ENCODE data around the gene CLCA2.

CLCA2 gene

DNA sequence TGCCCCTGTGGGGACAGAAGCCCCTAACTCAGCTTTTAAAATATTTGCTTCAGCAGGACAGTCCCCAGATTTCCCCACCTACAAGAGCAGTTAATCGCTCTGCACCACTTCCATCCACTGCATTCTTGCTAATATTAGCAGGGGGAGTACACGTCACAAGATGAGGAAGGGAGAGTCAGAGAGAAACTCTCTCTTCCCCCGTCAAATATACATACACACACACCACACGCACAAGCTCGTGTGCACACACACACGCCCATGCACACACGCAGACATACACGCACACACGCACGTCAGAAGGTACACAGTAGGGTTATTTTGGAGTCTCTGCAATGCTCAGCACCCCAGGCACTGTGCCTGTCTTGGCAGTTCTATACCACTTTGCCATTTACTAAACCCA lies 46.9 kb downstream of the CLCA2 start:
- no peak for TF ChIP-seq CTCF (IDR thresholded peaks at IDR 0.05; ENCODE audit: insufficient read depth, low read length, missing control alignments)
- CTCF ChIA-PET, result interaction anchor here (1.1 to 1.9 kb wide), 2 partner anchors 31 to 86 kb away, joined by 3 to 6 read pairs; no protein-coding TSS in a partner anchor
- DNase-seq (ENCODE audit: low read depth, low spot score), result no peak
- POLR2A ChIA-PET, result no interaction called here
- H3K4me3 ChIP-seq (ENCODE audit: low read depth, low read length), result no peak overlapping the region

DNA sequence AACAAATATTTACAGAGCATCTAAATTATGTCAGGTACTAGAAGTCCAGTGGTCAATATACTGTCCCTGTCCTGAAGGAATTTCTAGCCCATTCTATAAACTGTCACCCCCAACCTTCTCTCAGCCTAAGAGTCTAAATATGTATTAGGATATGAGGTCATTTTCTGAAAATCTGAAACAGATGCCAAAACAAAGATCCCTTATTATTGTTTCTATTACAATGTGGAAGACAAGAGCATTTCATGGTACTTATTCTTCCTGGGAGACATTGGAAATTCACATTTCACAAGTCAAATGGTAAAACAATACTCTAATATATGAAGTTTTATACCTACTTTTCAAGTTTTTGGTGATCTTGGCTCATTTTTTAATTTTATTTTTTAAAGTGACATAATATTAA lies 47.3 kb downstream of the CLCA2 start:
- no peak for DNase-seq (ENCODE audit: low read depth, low spot score)
- POLR2A ChIA-PET, result no interaction called here
- H3K4me3 ChIP-seq (ENCODE audit: low read depth, low read length), result no peak overlapping the region
- no peak for TF ChIP-seq CTCF (IDR thresholded peaks at IDR 0.05; ENCODE audit: insufficient read depth, low read length, missing control alignments)
- CTCF ChIA-PET, result interaction anchor here (0.9 to 5.8 kb wide), 3 partner anchors 11 to 37 kb away, joined by 4 to 43 read pairs (median 34); no protein-coding TSS in a partner anchor

GRCh38 chr1:86472152-86472551 lies 48.2 kb downstream of the CLCA2 start:
- ChIA-PET CTCF (interaction anchor here (0.8 to 5.8 kb wide), 14 partner anchors 10 to 216 kb away, joined by 3 to 57 read pairs (median 16); no protein-coding TSS in a partner anchor), POLR2A (no interaction called here)
- no peak overlapping the region for H3K4me3 ChIP-seq (ENCODE audit: low read depth, low read length)
- TF ChIP-seq CTCF (IDR thresholded peaks at IDR 0.05; ENCODE audit: insufficient read depth, low read length, missing control alignments), result no peak
- DNase-seq (ENCODE audit: low read depth, low spot score), result no peak

GRCh38 chr1:86472767-86473166 lies 48.8 kb downstream of the CLCA2 start:
- ChIA-PET CTCF (interaction anchor here (0.7 to 5.8 kb wide), 25 partner anchors 9 to 280 kb away, joined by 3 to 57 read pairs (median 8); partner anchors contain the start of gene SH3GLB1), POLR2A (no interaction called here)
- no peak for DNase-seq (ENCODE audit: low read depth, low spot score)
- no peak for TF ChIP-seq CTCF (IDR thresholded peaks at IDR 0.05; ENCODE audit: insufficient read depth, low read length, missing control alignments)
- H3K4me3 ChIP-seq (ENCODE audit: low read depth, low read length), result no peak overlapping the region

- no peak for TF ChIP-seq CTCF (IDR thresholded peaks at IDR 0.05; ENCODE audit: insufficient read depth, low read length, missing control alignments)
- DNase-seq (ENCODE audit: low read depth, low spot score), result no peak
- ChIA-PET POLR2A (no interaction called here), CTCF (interaction anchor here (1.1 to 5.8 kb wide), 2 partner anchors 9 to 31 kb away, joined by 3 to 43 read pairs; no protein-coding TSS in a partner anchor)
- no peak overlapping the region for H3K4me3 ChIP-seq (ENCODE audit: low read depth, low read length)
Measured at GRCh38 chr1:86477256-86477655, 53.3 kb downstream of the CLCA2 start.

GRCh38 chr1:86477682-86478081 lies 53.7 kb downstream of the CLCA2 start:
- H3K4me3 ChIP-seq (ENCODE audit: low read depth, low read length), result no peak overlapping the region
- TF ChIP-seq CTCF (IDR thresholded peaks at IDR 0.05; ENCODE audit: insufficient read depth, low read length, missing control alignments), result no peak
- POLR2A ChIA-PET, result no interaction called here
- no peak for DNase-seq (ENCODE audit: low read depth, low spot score)
- CTCF ChIA-PET, result no interaction called here

Data from AG04449 (cell line).